IMR-90 (cell line): ENCODE data around the gene ARMC8. TPM values are rescaled to one million over a fixed set of nuclear protein-coding genes. Genes with fewer than 3 reads are reported as not detected.

Experiments
- ATAC-seq: fragments of 200-7000 bp; cut with Tn5 transposase; 2 replicates; pipeline ENCODE4 v1.9.1; 2020; ENCODE audit warnings: low read depth, mild to moderate bottlenecking, moderate library complexity
- BruUV-seq: library from RNA; stranded (reverse); fragments of 400-500 nt; replicated peaks from 2 replicates; lab custom pipeline; 2021; lab: Mats Ljungman, UMichigan
- CTCF ChIA-PET: fragments of 300-600 bp; formaldehyde crosslinking; extraction: SDS; loops from one replicate; lab custom pipeline; 2021; ENCODE audit warnings: antibody characterized with exemption; lab: Yijun Ruan, JAX
- POLR2A ChIA-PET: fragments of 300-600 bp; sonication (Branson Sonifier 250); formaldehyde crosslinking; loops from one replicate; lab custom pipeline; 2022; ENCODE audit warnings: antibody characterized with exemption; ENCODE audit not compliant: unreplicated experiment; lab: Charles Lee
- DNase-seq: peaks from one replicate; pipeline ENCODE4 v3.0.0; 2013
- H2AFZ ChIP-seq: replicated peaks from 2 replicates; pipeline ENCODE3; 2013; ENCODE audit warnings: low read length, mild to moderate bottlenecking; ENCODE audit not compliant: poor library complexity
- H2AK5ac ChIP-seq: 2 replicates; pipeline ENCODE4 v1.6.1; 2013; ENCODE audit warnings: low read depth, low read length, inconsistent platforms
- H2AK9ac ChIP-seq: replicated peaks from 2 replicates; pipeline ENCODE3; 2013; ENCODE audit warnings: mild to moderate bottlenecking, low read depth, low read length, moderate library complexity; ENCODE audit not compliant: poor library complexity
- H2BK120ac ChIP-seq: 2 replicates; pipeline ENCODE4 v1.6.1; 2013; ENCODE audit warnings: low read depth, low read length, inconsistent platforms
- H2BK15ac ChIP-seq: 3 replicates; pipeline ENCODE4 v1.6.1; 2013; ENCODE audit warnings: low read depth, low read length, inconsistent platforms
- H2BK20ac ChIP-seq: 2 replicates; pipeline ENCODE4 v1.6.1; 2013; ENCODE audit warnings: low read depth, mild to moderate bottlenecking, inconsistent platforms, low read length, moderate library complexity
- H2BK5ac ChIP-seq: 2 replicates; pipeline ENCODE4 v1.6.1; 2013; ENCODE audit warnings: mild to moderate bottlenecking, low read depth, low read length, inconsistent platforms; ENCODE audit not compliant: poor library complexity, severe bottlenecking
- H3K14ac ChIP-seq: replicated peaks from 2 replicates; pipeline ENCODE4 v1.6.1; 2013; ENCODE audit warnings: low read depth, low read length, inconsistent platforms
- H3K18ac ChIP-seq: 2 replicates; pipeline ENCODE4 v1.6.1; 2013; ENCODE audit warnings: low read depth, low read length, control low read depth
- H3K23ac ChIP-seq: 2 replicates; pipeline ENCODE4 v1.6.1; 2013; ENCODE audit warnings: low read depth, low read length, inconsistent platforms
- H3K27ac ChIP-seq: 2 replicates; pipeline ENCODE4 v1.5.1; 2013; ENCODE audit warnings: mild to moderate bottlenecking, control low read depth, low read length; ENCODE audit not compliant: insufficient read depth
- H3K27me3 ChIP-seq: 2 replicates; pipeline ENCODE4 v1.6.1; 2013; ENCODE audit warnings: low read length; ENCODE audit not compliant: control insufficient read depth, insufficient read depth
- H3K36me3 ChIP-seq: 2 replicates; pipeline ENCODE4 v1.6.1; 2013; ENCODE audit warnings: low read length, mixed read lengths; ENCODE audit not compliant: control insufficient read depth, insufficient read depth
- H3K4ac ChIP-seq: 2 replicates; pipeline ENCODE4 v1.6.1; 2013; ENCODE audit warnings: low read depth, low read length, inconsistent platforms
- H3K4me1 ChIP-seq: 2 replicates; pipeline ENCODE4 v1.6.1; 2013; ENCODE audit warnings: low read length, mixed read lengths; ENCODE audit not compliant: control insufficient read depth, insufficient read depth
- H3K4me2 ChIP-seq: 2 replicates; pipeline ENCODE4 v1.6.1; 2013; ENCODE audit warnings: low read depth, mild to moderate bottlenecking, control low read depth, low read length, moderate library complexity
- H3K4me3 ChIP-seq: 2 replicates; pipeline ENCODE4 v1.5.1; 2013; ENCODE audit warnings: low read depth, mild to moderate bottlenecking, control low read depth, low read length, moderate library complexity; ENCODE audit not compliant: insufficient read depth
- H3K56ac ChIP-seq: 2 replicates; pipeline ENCODE4 v1.6.1; 2013; ENCODE audit warnings: low read length, inconsistent platforms; ENCODE audit not compliant: insufficient read depth; ENCODE audit errors: extremely low read depth
- H3K79me1 ChIP-seq, 2 experiments: 2 replicates each; pipeline ENCODE4 v1.6.1; 2013; ENCODE audit warnings: low read length in 2 of 2, inconsistent platforms in 1 of 2, low read depth in 1 of 2
- H3K9ac ChIP-seq: 2 replicates; pipeline ENCODE4 v1.6.1; 2013; ENCODE audit warnings: low read depth, low read length, control low read depth
- H3K9me1 ChIP-seq: 2 replicates; pipeline ENCODE4 v1.6.1; 2013; ENCODE audit warnings: low read length, inconsistent platforms; ENCODE audit not compliant: insufficient read depth
- H3K9me3 ChIP-seq: 2 replicates; pipeline ENCODE4 v1.6.1; 2013; ENCODE audit warnings: low read length; ENCODE audit not compliant: control insufficient read depth, insufficient read depth
- H4K20me1 ChIP-seq: 2 replicates; pipeline ENCODE4 v1.6.1; 2013; ENCODE audit warnings: low read length, inconsistent platforms; ENCODE audit not compliant: insufficient read depth
- H4K5ac ChIP-seq: 2 replicates; pipeline ENCODE4 v1.6.1; 2013; ENCODE audit warnings: mild to moderate bottlenecking, low read depth, low read length, control low read depth
- H4K8ac ChIP-seq, 2 experiments: 2 replicates each; pipeline ENCODE4 v1.6.1; 2013; ENCODE audit warnings: low read depth in 2 of 2, low read length in 2 of 2, control low read depth in 1 of 2, inconsistent platforms in 1 of 2
- H4K91ac ChIP-seq: 2 replicates; pipeline ENCODE4 v1.6.1; 2013; ENCODE audit warnings: low read depth, low read length, inconsistent platforms; ENCODE audit not compliant: insufficient read depth
- BHLHE40 ChIP-seq: fragments of 150-350 bp; IDR thresholded peaks from 2 replicates; pipeline ENCODE4 v1.6.1; 2016; ENCODE audit warnings: mild to moderate bottlenecking, low read depth, low read length
- CEBPB ChIP-seq: IDR thresholded peaks from 2 replicates; pipeline ENCODE4 v1.6.1; 2012; ENCODE audit warnings: low read depth, low read length, improper control_type of control experiment
- CHD1 ChIP-seq: IDR thresholded peaks from 2 replicates; pipeline ENCODE4 v1.6.1; 2012; ENCODE audit warnings: low read depth, low read length, improper control_type of control experiment
- ELK1 ChIP-seq: fragments of 150-350 bp; IDR thresholded peaks from 2 replicates; pipeline ENCODE4 v1.6.1; 2016; ENCODE audit warnings: low read depth, mild to moderate bottlenecking, low read length, moderate library complexity, borderline replicate concordance
- FOS ChIP-seq: fragments of 150-350 bp; IDR thresholded peaks from 2 replicates; pipeline ENCODE4 v1.6.1; 2016; ENCODE audit warnings: low read depth, low read length
- MAFK ChIP-seq: IDR thresholded peaks from 2 replicates; pipeline ENCODE4 v1.6.1; 2012; ENCODE audit warnings: low read depth, low read length, improper control_type of control experiment
- MAZ ChIP-seq: IDR thresholded peaks from 2 replicates; pipeline ENCODE4 v1.6.1; 2012; ENCODE audit warnings: low read depth, mild to moderate bottlenecking, low read length, improper control_type of control experiment, moderate library complexity, borderline replicate concordance
- MXI1 ChIP-seq: IDR thresholded peaks from 2 replicates; pipeline ENCODE4 v1.6.1; 2012; ENCODE audit warnings: low read depth, mild to moderate bottlenecking, low read length, moderate library complexity, borderline replicate concordance
- NFE2L2 ChIP-seq: fragments of 150-350 bp; IDR thresholded peaks from 2 replicates; pipeline ENCODE4 v1.6.1; 2016; ENCODE audit warnings: low read depth, mild to moderate bottlenecking, low read length
- POLR2A ChIP-seq: IDR thresholded peaks from 2 replicates; pipeline ENCODE4 v1.6.1; 2012; ENCODE audit warnings: mild to moderate bottlenecking, low read depth, low read length
- RAD21 ChIP-seq: IDR thresholded peaks from 2 replicates; pipeline ENCODE4 v1.6.1; 2012; ENCODE audit warnings: low read length, improper control_type of control experiment
- RCOR1 ChIP-seq: IDR thresholded peaks from 2 replicates; pipeline ENCODE4 v1.6.1; 2012; ENCODE audit warnings: mild to moderate bottlenecking, low read length, improper control_type of control experiment; ENCODE audit not compliant: insufficient replicate concordance
- RFX5 ChIP-seq: IDR thresholded peaks from 2 replicates; pipeline ENCODE4 v1.8.0; 2012; ENCODE audit warnings: low read depth, mild to moderate bottlenecking, low read length, moderate library complexity
- SMC3 ChIP-seq: fragments of 150-350 bp; IDR thresholded peaks from 2 replicates; pipeline ENCODE4 v1.6.1; 2016; ENCODE audit warnings: low read depth, mild to moderate bottlenecking, antibody characterized with exemption, low read length, moderate library complexity
- WGBS, 2 experiments: methylation state at CpG; one replicate each; pipeline versions ENCODE4 v1.1.5 to v1.1.7; 2013; ENCODE audit warnings: missing lambda C conversion rate in 2 of 2; ENCODE audit not compliant: insufficient read length in 1 of 2; ENCODE audit errors: extremely low coverage in 2 of 2; 5-methylcytosine and 5-hydroxymethylcytosine counted together
- dilution Hi-C: fragments of 300-500 bp; cut with HindIII; formaldehyde crosslinking; loops from one replicate; pipeline ENCODE4 v1.14.3; 2018; ENCODE audit warnings: low sequenced_read_pairs; ENCODE audit not compliant: unreplicated experiment
- in situ Hi-C: fragments of 300-500 bp; cut with MboI; formaldehyde crosslinking; loops from 3 replicates; pipeline ENCODE4 v1.14.3; 2019; ENCODE audit warnings: low sequenced_read_pairs, inconsistent platforms, mixed read lengths
- intact Hi-C: fragments of 100-400 bp; cut with micrococcal nuclease; formaldehyde crosslinking; loops from 2 replicates; pipeline ENCODE4 v1.10.0; 2022
- polyA plus RNA-seq, 3 experiments: library from polyadenylated mRNA; depleted of rRNA; stranded (reverse); fragments of >200 nt; gene quantifications; 2 replicates each; pipeline ENCODE4 v1.2.3, GENCODE V29; 2012; ENCODE audit warnings: low replicate concordance in 1 of 3
- total RNA-seq: library from RNA; depleted of rRNA; stranded (reverse); fragments of >200 nt; gene quantifications from 2 replicates; pipeline ENCODE4 v1.2.3, GENCODE V29; 2012
- TF ChIP-seq, protein P1 (sequence below): conservative IDR thresholded peaks from 2 replicates; pipeline ENCODE4 v1.5.1; 2012; ENCODE audit warnings: mild to moderate bottlenecking, low read depth, low read length, improper control_type of control experiment
- TF ChIP-seq, protein P2 (sequence below): fragments of 150-350 bp; IDR thresholded peaks from 2 replicates; pipeline ENCODE4 v1.6.1; 2017; ENCODE audit warnings: mild to moderate bottlenecking, antibody characterized with exemption, low read length, low read depth

ARMC8 gene
- total and polyA plus RNA-seq, 2 of the 4 experiments (the other 2 are of a cell fraction): 39.1 to 75.1 TPM

DNA sequence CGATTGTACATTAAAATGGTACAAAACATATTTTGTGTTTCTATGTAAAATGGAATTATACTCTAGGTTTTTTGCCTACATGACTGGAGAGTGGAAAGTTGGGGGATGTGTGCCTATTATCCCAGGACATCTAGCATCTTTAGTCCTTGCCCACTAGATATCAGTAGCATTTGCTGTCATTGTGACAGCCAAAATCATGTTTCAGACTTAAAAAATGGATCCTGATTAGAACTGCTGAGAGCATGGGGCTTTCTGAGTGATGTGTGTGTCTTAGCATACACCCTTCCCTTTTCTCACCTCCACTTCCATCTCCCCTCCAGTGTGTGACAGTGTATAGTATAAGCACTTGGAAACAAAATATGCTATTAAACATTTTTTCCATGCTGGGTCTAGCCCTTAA, 13.3 kb downstream of the ARMC8 start:
- no peak overlapping the region for H2BK5ac ChIP-seq
- H2AK9ac ChIP-seq: no peak overlapping the region
- no peak overlapping the region for H4K91ac ChIP-seq
- H3K18ac ChIP-seq: no peak overlapping the region
- H4K5ac ChIP-seq: no peak overlapping the region
- no peak overlapping the region for H2AK5ac ChIP-seq
- ChIA-PET CTCF (no interaction called here), POLR2A (no interaction called here)
- in situ Hi-C loops: no loop called here
- no peak overlapping the region for H3K4me3 ChIP-seq
- no peaks in the 10 kb centered on the region for H3K27me3 ChIP-seq
- H3K9ac ChIP-seq: no peak overlapping the region
- BruUV-seq: no TSS peak
- TF ChIP-seq CEBPB (no peak), NFE2L2 (no peak), POLR2A (no peak), RFX5 (no peak), ELK1 (no peak), BHLHE40 (no peak), RCOR1 (no peak), RAD21 (no peak), MXI1 (no peak), SMC3 (no peak), MAZ (no peak), FOS (no peak), CHD1 (no peak), MAFK (no peak)
- TF ChIP-seq, protein P1, sequence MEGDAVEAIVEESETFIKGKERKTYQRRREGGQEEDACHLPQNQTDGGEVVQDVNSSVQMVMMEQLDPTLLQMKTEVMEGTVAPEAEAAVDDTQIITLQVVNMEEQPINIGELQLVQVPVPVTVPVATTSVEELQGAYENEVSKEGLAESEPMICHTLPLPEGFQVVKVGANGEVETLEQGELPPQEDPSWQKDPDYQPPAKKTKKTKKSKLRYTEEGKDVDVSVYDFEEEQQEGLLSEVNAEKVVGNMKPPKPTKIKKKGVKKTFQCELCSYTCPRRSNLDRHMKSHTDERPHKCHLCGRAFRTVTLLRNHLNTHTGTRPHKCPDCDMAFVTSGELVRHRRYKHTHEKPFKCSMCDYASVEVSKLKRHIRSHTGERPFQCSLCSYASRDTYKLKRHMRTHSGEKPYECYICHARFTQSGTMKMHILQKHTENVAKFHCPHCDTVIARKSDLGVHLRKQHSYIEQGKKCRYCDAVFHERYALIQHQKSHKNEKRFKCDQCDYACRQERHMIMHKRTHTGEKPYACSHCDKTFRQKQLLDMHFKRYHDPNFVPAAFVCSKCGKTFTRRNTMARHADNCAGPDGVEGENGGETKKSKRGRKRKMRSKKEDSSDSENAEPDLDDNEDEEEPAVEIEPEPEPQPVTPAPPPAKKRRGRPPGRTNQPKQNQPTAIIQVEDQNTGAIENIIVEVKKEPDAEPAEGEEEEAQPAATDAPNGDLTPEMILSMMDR: no peak
- TF ChIP-seq, protein P2, sequence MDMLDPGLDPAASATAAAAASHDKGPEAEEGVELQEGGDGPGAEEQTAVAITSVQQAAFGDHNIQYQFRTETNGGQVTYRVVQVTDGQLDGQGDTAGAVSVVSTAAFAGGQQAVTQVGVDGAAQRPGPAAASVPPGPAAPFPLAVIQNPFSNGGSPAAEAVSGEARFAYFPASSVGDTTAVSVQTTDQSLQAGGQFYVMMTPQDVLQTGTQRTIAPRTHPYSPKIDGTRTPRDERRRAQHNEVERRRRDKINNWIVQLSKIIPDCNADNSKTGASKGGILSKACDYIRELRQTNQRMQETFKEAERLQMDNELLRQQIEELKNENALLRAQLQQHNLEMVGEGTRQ: no peak
- H3K79me1 ChIP-seq: peaks cover 18 to 65% of the 10 kb centered on the region in 2 experiments
- H3K27ac ChIP-seq: no peak overlapping the region
- H4K8ac ChIP-seq: no peak overlapping the region
- H3K9me1 ChIP-seq: peaks cover 8% of the 10 kb centered on the region
- no CpG with 5 or more reads among the region's 1 CpG for WGBS, 2 experiments
- ATAC-seq (no peak), DNase-seq (no peak)
- H3K4me2 ChIP-seq: no peak overlapping the region
- H2AFZ ChIP-seq: no peak overlapping the region
- no peaks in the 10 kb centered on the region; the same call in 1 of the 2 replicates for H3K36me3 ChIP-seq
- H3K9me3 ChIP-seq: no peaks in the 10 kb centered on the region
- no peaks in the 10 kb centered on the region for H3K4me1 ChIP-seq
- H3K56ac ChIP-seq: no peak overlapping the region
- dilution Hi-C loops: no loop called here
- H2BK15ac ChIP-seq: no peak overlapping the region
- H4K20me1 ChIP-seq: peaks cover 68% of the 10 kb centered on the region
- H3K4ac ChIP-seq: no peak overlapping the region
- no peak overlapping the region for H2BK120ac ChIP-seq
- H2BK20ac ChIP-seq: no peak overlapping the region
- intact Hi-C loops: no loop called here
- no peak overlapping the region for H3K23ac ChIP-seq
- no peak overlapping the region for H3K14ac ChIP-seq
